NCI-H146 treated with DMSO at 0.1 percent for 48 hours (cell line): ENCODE data around the gene LPAR1.

ENCODE experiments used
- DNase-seq: peaks from one replicate; lab custom pipeline; 2025; ENCODE audit not compliant: unreplicated experiment; lab: John Stamatoyannopoulos, UW

The LPAR1 gene

GRCh38 chr9:111003182-111003581 lies 35.1 kb downstream of the LPAR1 start:
- DNase-seq, result no peak

GRCh38 chr9:111001526-111001925 lies 36.7 kb downstream of the LPAR1 start:
- no peak for DNase-seq

- no peak for DNase-seq
These were observed 38.1 kb downstream of the LPAR1 start for GRCh38 chr9:111000202-111000601.

GRCh38 chr9:110999379-110999778 lies 38.9 kb downstream of the LPAR1 start:
- DNase-seq, result no peak

GRCh38 chr9:110997847-110998246 lies 40.4 kb downstream of the LPAR1 start:
- no peak for DNase-seq

GRCh38 chr9:110996436-110997220 lies 41.6 kb downstream of the LPAR1 start:
- DNase-seq, result no peak

- no peak for DNase-seq
These were observed 42.6 kb downstream of the LPAR1 start for GRCh38 chr9:110995420-110996340.

GRCh38 chr9:110994771-110995241 lies 43.5 kb downstream of the LPAR1 start:
- DNase-seq, result no peak

GRCh38 chr9:110990481-110990880 lies 47.8 kb downstream of the LPAR1 start:
- no peak for DNase-seq

GRCh38 chr9:110986529-110986928 lies 51.7 kb downstream of the LPAR1 start:
- DNase-seq, result no peak

- no peak for DNase-seq
These were observed 53.3 kb downstream of the LPAR1 start for GRCh38 chr9:110984890-110985437.

GRCh38 chr9:110980261-110980660 lies 58.0 kb downstream of the LPAR1 start:
- no peak for DNase-seq

- no peak for DNase-seq
These were observed 58.6 kb downstream of the LPAR1 start for GRCh38 chr9:110979636-110980035.

- DNase-seq, result no peak
These were observed 59.8 kb downstream of the LPAR1 start for GRCh38 chr9:110978516-110978915.

GRCh38 chr9:110977259-110977709 lies 61.0 kb downstream of the LPAR1 start:
- DNase-seq, result no peak

GRCh38 chr9:110975969-110976368 lies 62.3 kb downstream of the LPAR1 start:
- no peak for DNase-seq

GRCh38 chr9:110975278-110975677 lies 63.0 kb downstream of the LPAR1 start:
- no peak for DNase-seq

GRCh38 chr9:110971705-110972104 lies 66.6 kb downstream of the LPAR1 start:
- DNase-seq, result no peak

- DNase-seq, result no peak
These were observed 67.0 kb downstream of the LPAR1 start for GRCh38 chr9:110971234-110971633.

- no peak for DNase-seq
These were observed 68.3 kb downstream of the LPAR1 start for GRCh38 chr9:110969971-110970386.

GRCh38 chr9:110968096-110968495 lies 70.2 kb downstream of the LPAR1 start:
- no peak for DNase-seq
